TTC549 (cell line): Measurements from ENCODE around the gene CLCN3.
A peak's percentile ranks its signal among the peaks of the same experiment; 100 is the strongest.
"Not testable (repeated sequence)": the region's sequence is repeated elsewhere in the genome, so short reads cannot be mapped to it uniquely, and the experiment has no call there.

Experiments
- FAIRE-seq: peaks from 2 replicates; lab custom pipeline; 2012; peaks lifted over from hg19 to GRCh38; lab: Jason Lieb, UNC

CLCN3 gene

DNA sequence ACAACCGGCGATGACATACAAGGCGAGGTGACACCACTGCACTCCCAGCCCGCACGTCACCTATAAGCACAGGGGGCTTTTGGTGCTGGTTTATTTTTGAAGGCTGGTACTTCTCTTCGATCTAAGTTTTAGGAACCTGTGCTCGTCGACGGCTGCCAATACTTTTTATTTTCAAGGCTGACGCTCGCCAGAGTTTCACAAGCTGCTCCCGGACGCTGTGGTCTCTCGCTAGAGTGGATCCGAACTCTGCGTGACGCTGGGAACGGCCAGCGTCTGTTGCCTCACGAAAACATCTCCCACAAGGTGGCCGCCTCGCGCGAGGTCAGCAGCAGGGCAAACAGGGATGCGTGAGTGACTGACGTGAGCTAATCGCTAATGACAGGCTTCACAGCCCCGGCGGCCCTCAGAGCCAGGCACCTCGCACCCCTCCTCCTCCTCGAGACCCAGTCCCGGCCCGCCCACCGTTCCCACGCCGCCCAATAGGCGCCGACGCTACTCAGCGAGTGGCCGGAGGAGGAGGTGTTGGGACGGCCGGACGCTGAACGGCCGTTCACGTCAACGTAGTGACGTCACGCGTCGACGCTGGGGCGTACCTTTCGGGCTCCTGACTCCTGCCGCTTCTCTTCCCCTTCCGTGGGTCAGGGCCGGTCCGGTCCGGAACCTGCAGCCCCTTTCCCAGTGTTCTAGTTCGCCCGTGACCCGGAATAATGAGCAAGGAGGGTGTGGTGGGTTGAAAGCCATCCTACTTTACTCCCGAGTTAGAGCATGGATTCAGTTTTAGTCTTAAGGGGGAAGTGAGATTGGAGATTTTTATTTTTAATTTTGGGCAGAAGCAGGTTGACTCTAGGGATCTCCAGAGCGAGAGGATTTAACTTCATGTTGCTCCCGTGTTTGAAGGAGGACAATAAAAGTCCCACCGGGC, at the start of gene CLCN3:
CLCN3 (plus strand) TSS at position 621 of the 922 bp plus-strand sequence. CDS start 15,351 bp downstream, outside the sequence.
- FAIRE-seq, result peak; percentile 68

DNA sequence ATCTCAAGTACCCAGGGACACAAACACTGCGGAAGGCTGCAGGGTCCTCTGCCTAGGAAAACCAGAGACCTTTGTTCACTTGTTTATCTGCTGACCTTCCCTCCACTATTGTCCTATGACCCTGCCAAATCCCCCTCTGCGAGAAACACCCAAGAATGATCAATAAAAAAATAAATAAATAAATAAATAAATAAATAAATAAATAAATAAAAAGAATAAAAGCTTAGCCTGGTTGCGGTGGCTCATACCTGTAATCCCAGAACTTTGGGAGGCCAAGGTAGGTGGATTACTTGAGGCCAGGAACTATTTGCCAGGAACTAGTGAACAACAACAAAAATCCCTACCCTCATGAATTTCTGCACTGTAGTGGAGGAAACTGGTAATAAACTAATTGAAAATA, 49.4 kb upstream of the CLCN3 start:
- FAIRE-seq, result not testable (repeated sequence)

DNA sequence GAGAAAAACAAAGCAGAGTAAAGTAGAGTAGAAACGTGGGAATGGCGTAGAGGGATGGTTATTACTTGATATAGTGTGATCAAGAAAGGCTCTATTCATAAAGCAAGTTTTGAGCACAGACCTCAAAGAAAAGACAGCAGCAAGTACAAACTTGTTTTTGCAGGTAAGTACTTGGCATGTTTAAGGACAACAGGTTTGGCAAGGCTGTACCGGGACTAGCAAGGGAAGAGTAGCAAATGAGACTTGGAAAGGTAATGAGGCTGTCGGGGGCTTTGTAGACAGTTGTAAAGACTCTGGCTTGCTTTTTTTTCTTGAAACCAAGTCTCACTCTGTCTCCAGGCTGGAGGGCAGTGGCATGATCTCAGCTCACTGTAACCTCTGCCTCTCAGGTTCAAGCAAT, 48.9 kb upstream of the CLCN3 start:
- no peak for FAIRE-seq

DNA sequence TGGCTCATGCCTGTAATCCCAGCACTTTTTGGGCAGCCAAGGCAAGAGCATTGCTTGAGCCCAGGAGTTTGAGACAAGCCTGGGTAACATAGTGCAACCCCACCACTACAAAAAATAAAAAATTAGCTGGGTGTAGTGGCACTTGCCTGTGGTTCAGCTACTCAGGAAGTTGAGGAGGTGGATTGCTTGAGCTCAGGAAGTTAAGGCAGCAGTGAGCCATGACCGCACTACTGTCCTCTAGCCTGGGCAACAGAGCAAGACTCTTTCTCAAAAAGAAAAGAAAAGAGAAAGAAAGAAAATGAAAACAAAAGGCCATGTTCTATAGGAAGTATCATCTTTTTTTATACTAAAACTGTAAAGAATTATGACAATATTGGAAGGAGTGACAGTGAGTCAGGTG, 46.5 kb upstream of the CLCN3 start:
- FAIRE-seq, result no peak

DNA sequence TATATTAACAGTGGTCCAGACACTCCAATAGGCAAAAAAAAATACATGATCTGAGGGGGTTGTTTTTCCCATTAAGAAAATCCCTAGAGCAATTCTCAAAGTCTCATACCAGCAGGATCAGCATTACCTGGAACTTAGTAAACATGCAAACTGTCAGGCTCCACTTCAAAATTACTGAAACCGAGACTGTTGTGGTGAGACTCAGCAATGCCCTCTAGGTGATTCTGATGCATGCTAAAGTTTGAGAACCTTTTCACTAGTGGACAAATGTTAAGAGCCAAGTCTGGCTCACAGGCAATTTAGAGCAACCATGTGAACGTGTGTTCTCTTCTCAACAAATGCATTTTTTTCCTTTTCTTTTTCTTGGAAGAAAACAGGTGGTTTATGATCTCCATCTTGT, 38.2 kb upstream of the CLCN3 start:
- no peak for FAIRE-seq

DNA sequence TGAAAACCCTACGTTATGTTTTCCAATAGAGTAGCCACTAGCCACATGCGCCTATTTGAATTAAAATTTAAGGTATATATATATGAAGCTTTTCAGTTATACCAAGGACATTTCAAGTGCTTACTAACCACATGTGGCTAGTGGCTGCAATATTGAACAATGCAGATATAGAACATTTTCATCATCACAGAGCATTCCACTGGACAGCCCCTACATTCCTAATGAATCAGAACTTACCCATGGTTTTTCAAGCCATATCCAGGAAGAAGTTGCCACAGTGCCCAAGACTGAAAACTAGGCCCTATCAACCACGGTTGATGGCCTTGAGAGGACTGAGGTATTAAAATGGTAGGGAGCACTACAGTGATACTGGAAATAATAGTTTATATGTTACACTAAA, 37.7 kb upstream of the CLCN3 start:
- FAIRE-seq, result no peak

DNA sequence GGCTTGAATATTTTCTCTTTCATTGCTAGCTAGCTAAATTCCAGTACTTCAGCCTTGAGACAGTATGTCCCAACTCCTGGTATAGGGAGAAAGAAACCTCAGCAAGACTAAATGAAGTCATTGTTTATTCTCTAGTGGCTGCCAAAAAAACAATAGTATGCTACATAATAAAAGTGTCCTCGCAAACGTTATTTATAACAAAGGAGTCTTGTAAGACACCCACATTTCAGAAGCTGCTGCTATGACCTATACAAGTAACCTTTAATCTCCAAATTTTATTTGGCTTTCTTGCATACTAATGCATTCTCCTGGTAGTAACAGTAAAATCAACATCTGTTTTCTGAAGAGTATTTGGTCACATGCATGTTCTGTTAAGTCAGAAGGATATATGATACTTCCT, 36.8 kb upstream of the CLCN3 start:
- FAIRE-seq, result no peak

DNA sequence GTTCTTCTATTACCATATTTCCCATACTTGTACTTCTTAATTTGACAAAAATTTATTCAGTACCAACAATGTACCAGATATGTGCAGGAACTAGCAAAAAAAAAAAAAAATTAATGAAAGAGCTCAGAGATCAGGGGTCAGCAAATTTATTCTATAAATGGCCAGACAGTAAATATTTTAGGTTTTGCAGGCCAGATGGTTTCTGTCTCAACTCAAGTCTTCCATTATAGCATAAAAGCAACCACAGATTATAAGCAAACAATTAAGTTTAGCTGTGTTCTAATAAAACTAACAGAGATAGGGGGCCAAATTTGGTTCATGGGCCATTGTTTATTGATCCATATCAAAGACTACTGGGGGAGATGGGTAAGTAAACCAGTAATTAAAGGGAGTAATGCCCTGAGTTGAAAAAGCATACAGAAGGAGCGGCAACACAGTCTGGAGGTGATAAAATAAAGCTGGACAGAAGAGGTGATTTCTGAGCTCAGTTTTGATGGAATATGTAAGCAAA, 27.3 kb upstream of the CLCN3 start:
- no peak for FAIRE-seq

DNA sequence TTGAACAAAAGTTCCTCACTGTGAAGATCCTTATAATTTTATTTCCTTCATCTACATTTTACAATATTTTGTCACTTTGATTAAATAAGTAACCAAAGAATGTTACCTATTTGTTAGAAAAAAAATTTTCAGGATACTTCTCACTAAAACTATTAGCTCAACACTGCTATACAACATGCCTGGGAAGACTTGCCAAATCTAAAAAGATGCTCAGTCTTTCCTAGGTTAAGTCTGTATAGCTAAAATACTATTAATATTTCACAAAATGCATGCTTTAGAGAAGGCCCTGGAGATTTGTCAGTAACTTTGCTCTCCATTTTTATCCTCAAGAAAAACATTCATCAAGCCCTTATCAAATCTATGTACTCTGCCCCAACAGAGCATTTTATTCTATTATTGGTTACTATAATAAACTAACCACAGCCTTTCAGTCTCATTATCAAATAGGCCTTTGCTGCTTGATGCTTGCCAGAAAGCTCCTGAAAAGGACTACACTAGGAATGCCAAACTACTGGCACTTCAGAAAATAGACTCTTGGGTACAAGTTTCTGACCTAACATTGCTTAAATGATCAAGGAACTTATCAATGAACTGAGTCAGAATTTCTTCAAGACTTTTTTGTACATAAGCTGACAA, 25.7 kb upstream of the CLCN3 start:
- FAIRE-seq, result no peak

DNA sequence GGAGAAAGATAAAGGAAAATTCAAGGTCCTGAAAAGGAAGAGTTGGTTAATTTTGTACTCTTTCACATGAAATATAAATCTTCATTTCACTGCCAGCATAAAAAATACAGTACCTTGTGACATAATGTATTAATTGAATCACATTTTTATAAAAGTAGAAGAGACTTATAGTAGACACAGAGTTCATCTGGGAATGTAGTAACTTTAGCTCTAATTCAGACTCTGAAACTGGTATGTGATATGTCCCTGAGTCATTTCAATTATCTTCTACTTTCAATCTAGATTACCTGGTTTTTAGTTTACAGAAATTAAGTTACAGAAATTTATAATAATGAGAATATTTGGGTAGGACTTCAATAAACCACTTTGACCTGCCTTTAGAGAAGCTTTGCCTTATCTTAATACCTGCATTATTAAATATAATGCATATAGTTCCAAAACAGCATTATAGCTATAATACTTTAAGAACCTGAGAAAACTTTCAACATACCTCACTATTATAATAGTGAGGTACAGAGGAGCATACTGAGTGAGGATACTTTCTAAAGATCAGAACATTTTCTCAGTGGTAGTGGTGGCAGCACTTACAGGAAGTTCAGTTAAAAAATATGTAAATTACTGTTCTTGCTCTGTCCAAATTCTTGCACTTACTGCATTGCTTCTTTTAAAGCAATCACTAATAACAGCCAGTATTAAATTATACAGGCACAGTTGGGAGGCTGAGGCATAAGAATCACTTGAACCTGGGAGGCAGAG, 19.2 kb upstream of the CLCN3 start:
- no peak for FAIRE-seq

DNA sequence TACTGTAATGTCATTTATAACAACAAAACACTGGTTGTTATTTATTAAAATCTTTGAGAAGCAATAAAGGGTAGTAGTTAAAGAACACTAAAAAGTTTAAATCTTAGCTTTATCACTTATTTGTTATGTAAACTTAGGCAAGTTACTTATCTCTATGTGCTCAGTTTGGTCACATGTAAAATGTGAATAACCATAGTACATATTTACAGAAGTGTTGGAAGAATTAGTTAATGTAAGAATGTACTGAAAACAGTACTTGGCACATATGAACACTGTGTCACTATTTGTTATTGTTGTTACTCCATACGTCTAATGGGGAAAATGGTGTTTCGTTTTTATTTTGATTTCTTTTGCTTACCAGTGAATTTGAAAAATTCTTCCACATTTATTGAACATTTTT, 17.1 kb upstream of the CLCN3 start:
- FAIRE-seq, result no peak

DNA sequence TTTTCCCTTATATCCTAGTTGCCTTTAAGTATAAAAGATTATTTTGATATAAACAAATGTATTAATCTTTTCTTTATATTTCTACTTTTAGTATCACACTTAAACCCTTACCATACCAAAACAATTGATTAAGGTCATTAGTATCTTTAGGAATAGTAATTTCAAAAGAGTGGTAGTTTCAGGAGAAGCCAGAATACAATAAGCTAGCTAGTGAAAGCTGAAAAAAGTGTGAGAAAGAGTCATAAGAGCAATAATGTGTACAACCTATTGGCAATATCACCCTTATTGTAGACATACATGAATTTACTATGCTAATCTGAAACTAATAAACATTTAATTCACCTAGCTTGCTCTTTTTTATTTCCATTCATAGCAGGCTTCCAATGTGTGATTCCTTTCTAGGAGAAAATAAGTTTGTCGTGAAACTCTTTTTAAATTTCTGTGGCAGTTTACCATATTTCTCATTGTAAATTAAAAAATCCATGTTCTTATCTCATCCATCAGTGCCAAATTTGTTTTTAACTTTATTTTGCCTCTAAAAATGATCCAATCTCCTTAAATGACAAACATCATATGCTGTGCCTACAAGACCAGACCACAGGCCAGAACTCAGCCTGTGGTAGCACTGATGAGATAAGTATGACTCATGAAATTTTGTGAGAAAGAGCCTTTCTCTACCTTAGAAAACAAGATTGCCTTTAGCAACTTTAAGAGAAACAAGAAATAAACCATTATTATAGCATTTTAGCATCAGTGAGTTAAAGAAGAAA, 16.1 kb upstream of the CLCN3 start:
- FAIRE-seq, result no peak

DNA sequence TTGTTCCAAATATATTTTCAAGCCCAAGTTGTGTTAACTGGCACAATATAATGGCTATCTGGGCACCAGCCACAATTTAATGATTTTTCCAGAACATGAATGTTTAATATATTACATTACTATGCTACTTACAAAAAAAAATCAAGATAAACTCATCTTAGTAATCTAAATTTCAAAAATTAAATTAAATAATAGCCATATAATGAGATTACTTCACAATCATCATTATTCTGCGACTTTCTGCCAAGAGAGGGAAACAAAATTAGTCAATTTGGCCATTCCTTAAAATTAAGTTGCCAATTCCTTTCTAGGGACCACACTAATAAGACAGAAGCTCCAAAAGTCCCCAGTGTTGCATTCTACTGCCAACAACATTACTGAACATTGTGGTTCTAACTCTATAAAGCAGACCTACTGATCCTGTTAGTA, 15.5 kb upstream of the CLCN3 start:
- no peak for FAIRE-seq

DNA sequence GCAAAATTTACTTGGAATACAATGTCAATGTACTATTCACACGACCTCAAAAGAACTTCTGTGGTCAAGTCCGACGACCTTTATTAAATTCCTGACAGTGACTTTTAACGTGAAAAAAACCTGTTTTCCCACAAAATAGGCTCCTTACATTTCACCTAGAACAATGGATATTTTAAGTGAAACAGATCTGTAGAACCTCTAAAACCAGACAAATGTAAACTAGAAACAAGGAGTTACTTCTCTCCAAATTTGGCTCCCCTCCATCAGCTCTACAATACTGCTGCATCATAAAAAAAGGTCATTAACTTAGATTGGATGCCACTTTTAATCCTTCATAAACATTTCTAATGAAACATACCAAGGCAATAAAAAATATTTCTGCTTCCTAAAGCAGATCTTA, 9.2 kb upstream of the CLCN3 start:
- FAIRE-seq, result no peak

DNA sequence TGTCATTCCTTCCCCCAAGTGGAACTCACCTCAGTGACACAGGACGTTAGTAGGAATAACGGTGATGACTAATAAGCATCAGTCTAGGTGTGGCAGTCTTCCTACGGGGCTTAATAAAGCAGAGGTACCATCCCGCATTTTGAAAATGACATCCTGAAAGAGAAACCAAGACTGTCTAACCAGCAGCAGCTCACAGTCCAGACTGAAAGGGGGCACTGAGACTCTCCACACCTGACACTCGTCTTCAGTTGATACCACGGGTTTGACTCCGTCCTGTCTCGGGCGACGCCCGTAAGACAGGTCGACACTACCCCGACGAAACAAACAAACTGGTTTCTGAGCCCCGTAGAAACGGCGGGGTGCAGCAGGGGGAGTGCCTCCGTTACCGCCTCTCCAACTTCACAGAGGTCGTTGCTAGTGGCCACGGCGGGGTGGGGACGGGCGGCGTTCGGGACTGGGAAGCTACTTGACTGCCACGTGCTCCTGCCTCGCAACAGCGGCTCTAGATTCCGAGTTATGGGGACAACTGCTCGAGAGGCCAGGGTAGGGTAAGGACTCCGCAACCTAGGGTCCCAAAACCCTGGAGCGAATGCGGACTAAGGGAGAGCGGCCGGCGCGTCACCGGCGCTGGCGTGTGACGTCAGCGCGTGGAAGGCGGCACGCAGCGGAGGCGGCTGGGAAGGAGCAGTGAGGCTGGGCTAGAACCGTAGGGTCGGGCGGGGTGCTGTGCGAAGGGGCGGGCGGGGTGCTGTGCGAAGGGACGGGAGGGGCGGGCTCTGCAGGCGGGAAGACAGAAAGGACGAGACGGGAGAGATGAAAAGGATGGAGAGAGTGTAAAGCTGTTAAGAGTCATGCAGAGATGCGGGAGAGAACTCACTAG, 8.1 kb upstream of the CLCN3 start, which contains the start of gene NEK1:
NEK1 (minus strand) TSS at position 593 of the 880 bp plus-strand sequence. CDS start 9,953 bp downstream, outside the sequence.
- FAIRE-seq, result no peak

DNA sequence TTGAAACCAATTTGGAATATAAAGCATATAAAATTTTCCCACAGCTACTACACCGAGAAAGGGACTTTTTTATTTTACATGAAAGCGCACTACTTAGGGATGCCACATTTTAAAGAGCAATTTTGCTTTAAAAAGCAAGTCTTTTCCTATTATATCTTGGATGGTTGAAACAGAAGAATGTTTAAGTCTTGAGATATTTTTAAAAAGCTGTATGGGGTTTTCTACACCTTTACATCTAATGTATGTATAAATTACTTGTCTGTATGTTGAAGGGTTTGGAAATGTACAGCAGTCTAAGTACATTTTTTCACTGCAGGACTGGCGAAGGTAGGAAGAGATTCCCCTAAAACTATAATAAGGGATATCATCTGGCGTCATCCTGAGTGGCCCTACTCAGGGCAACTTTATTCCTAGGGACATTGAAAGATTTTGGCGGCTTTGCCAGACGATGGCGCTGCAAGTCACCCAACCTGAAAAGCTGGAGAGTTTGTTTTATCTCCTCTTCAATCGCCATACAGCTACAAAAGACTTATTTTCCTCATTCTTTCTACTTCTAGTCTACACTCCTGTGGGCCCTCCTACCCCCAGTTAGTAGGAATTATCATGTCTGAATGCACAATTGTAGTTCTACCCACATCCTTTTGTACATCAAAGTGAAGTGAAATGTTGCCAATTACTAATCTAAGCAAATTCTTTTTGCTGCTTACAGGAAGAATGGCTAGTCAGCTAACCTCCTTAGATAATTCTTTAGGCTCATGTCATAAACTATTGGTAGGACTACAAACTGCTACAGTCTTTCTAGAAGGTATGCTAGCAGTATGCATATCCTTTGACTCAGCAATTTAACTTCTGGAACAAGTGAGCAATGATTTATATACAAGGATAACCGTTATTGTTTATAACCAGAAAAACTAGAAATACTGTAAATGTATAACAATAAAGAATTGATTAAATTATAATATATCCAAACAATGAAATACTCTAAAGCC, 7.2 kb upstream of the CLCN3 start:
- FAIRE-seq, result peak; percentile 51

DNA sequence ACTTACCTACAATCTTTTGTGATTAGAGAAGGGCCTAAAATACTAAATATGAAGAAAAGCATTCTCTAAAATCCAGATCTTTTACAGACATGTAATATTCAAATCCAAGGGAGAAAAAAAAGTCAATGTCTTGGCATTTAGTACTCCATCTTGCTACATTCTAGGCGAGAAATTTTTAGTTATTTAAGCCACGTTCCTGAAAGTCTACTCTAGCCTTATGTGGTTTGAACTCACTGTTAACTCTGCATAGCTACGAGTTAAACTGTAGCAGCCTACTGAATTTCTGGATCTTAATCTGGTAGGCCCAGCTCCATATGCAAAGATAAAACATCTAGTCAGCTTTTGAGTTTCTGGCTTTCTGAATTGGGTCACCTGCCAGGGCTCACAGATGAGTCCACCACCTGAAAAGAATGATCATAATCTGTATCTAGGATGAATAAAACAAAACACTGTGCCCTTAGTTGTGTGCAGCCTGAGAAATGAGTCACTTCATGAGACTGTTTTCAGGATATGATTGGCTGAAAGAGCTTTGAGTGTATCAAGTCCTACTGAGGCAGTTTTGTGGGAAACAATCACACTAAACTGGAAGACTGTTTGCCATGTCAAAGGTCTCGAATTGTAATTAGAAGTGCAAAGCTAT, 4.8 kb upstream of the CLCN3 start:
- no peak for FAIRE-seq

DNA sequence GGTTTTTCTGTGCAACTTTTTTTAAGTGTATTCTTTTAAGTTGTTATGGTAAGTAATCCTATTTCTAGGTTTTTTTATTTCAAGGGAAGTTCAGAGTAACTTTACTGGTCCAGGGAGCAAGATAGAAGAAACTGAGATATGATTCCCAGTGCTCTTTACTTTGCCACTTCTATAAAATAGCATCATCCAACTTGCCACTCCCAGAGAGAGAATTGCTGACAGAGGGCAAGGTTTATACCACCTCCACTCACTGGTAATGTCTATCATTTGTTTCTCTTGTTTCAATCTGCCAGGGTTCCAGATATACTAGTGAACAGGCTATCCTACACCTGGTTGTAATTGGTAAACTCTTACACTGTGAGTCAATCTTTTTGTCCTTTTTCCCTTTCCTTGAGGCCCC, 3.5 kb upstream of the CLCN3 start:
- FAIRE-seq, result no peak

DNA sequence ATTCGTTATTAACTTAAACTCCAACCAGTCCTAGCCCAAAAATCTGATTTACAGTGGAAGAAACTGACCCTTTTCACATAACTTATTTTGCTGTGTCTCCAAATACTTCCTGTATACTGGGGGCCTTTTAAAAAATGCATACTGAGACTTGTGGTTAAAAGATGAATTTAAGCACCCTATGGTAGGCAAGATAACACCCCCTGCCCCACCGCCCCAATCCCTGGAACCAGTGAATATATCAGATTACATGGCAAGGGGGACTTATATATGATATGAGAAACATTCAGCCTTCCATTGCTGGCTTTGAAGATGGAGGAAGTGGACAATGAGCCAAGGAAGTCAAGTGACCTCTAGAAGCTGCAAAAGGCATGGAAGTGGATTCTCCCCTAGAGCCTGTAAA, 3.1 kb upstream of the CLCN3 start:
- no peak for FAIRE-seq
